Adrenal gland (tissue), 5 donors: ENCODE data around the gene ALLC.

Source experiments
- CTCF ChIP-seq, 6 experiments: fragments of 450-650 bp in 4 of 6; fragments of 200-600 bp in 2 of 6; sonication (generic) in 1 of 6; IDR thresholded peaks; 1 replicate in 5 of 6; 2 replicates in 1 of 6; pipeline versions ENCODE4 v1.5.1 to v1.8.0; 2016 to 2021; ENCODE audit warnings: antibody characterized with exemption in 6 of 6, mild to moderate bottlenecking in 2 of 6, moderate library complexity in 1 of 6
- POLR2A ChIP-seq, 2 donors: fragments of 450-650 bp; IDR thresholded peaks; one replicate each; pipeline ENCODE4 v1.6.1; 2017; ENCODE audit warnings: antibody characterized with exemption in 2 of 2, mild to moderate bottlenecking in 2 of 2, moderate library complexity in 1 of 2
- donor health status: DM: no; HTN: no; CAD: no.

- TF ChIP-seq CTCF (IDR thresholded peaks at IDR 0.05) (no peak), POLR2A (IDR thresholded peaks at IDR 0.05) (no peak)
Observed at GRCh38 chr2:3638456-3638810, 19.6 kb upstream of the ALLC start.
